ENCODE data around the gene ZSCAN32.

The ZSCAN32 gene

DNA sequence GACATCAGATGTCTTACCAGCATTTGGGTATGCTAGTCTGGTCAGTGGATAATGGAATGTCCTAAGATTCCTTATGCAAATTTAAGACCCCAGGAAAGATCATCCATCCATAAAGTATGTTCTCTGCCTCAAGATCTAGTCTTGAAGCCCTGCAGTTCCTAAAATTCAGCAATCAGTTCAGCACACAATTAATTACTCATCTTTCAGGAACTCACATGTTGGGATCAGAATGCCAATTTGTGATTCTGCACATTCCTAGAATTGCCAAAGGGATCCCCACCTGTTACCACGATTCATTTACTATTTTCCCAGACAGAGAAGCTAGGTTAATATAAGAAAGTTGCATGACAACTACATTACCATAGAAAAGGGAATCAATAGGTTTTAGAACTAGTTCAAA, 41.9 kb downstream of the ZSCAN32 start:
- DNase-seq (ENCODE audit: low read depth in 1 of 2, low spot score in 1 of 2), result no peak

DNA sequence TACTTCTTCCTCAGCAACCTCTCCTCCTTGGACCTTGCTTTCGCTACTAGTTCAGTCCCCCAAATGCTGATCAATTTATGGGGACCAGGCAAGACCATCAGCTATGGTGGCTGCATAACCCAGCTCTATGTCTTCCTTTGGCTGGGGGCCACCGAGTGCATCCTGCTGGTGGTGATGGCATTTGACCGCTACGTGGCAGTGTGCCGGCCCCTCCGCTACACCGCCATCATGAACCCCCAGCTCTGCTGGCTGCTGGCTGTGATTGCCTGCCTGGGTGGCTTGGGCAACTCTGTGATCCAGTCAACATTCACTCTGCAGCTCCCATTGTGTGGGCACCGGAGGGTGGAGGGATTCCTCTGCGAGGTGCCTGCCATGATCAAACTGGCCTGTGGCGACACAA, 44.7 kb downstream of the ZSCAN32 start:
- no peak for DNase-seq (ENCODE audit: low read depth in 1 of 2, low spot score in 1 of 2)

DNA sequence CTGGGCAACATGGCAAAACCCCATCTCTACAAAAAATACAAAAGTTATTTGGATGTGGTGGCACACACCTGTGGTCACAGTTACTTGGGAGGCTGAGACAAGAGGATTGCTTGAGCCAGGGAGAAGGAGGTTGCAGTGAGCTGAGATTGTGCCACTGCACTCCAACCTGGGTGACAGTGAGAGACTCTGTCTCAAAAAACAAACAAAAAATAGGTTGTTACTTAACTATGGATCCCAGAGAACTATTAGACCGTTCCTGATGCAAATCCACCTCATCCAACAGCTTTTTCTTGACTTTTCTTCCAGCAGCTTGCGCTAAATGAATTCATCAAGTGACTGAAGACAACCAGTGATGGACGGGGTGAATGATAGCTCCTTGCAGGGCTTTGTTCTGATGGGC, 45.2 kb downstream of the ZSCAN32 start, which contains the start of gene OR2C1:
TSS of gene OR2C1 (plus strand) at position 301 of the 400 bp plus-strand sequence. CDS start at position 353, 52 bp downstream.
- no peak for DNase-seq (ENCODE audit: low read depth in 1 of 2, low spot score in 1 of 2)

DNA sequence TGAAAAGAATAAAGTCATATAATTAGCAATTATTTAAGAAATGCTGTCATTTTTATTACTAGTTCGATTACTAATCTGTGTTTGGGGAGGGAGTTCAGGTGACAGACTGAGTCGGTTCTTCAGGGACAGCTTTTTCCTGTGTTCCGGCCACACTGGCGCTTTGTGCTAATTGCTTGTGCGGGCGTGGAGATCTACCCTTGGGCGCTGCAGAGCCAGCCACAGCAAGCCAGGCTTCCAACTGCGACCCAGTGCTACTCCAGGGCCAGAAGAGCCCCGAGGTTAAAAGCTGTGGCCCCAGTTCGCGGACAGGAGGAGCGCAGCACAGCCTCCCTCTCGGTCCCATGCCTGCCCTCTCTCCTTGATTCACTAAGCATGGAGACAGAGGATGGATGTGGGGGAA, 51.6 kb downstream of the ZSCAN32 start:
- no peak for DNase-seq (ENCODE audit: low read depth in 1 of 2, low spot score in 1 of 2)

DNA sequence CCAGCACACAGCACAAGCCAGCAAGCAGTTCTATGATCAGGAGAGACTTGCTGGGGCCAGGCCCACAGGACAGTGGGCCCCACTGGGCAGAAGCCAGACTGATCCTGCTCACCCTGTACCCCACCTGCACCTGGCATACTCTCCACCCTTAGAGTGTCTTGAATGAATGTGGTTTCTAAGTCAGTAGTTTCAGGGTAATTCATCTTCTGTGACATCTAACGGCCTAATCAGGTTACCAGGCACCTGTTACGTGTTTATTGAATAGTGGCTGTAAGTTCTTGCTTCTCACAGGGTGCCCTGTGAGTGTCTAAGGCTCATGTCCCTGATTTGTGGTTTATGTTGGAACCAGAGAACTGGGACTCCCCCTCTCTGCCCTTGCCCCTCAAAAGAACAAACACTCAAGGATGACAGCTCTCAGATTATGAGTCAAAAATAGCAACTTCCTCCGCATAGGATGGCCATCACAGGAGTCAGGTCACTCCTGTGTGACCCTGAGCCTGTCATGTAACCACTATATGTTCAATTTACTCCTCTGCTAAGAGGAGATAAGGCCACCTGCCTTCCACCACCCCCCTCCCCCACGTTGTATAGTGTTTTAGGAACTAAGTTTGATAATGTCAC, 52.1 kb downstream of the ZSCAN32 start:
- DNase-seq (ENCODE audit: low read depth in 1 of 2, low spot score in 1 of 2), result no peak

DNA sequence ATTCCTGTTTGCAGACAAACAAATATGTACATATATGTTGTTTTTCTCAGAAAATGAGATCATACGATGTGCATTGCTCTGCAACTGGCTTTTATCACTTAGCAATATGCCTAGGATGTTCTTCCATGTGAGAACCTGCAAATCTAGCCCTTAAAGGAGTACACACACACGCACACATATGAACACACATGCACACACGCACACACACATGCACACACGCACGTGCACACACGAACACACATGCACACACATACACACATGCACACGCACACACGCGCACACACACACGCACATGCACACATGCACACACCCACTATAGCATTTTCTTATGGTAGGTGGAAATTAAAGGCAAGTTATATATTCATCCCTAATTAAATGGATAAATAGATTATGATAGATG, 53.2 kb downstream of the ZSCAN32 start:
- DNase-seq (ENCODE audit: low read depth in 1 of 2, low spot score in 1 of 2), result no peak

DNA sequence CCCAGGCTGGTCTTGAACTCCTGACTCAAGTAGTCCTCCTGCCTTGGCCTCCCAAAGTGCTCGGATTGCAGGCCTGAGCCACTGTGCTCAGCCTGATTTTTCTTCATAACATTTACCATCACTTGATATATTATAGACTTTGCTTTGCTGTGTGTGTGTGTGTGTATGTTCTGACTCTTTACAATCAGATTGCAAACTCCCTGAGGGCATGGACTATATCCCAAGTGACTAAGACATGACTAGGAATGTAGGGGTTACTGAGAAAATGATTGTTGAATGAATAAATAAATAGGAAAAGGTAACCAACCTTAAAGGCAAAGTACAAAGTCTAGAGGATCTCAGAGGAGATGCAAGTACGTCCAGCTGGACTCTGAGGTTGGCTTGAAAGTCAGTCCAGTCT, 54.8 kb downstream of the ZSCAN32 start:
- DNase-seq (ENCODE audit: low read depth in 1 of 2, low spot score in 1 of 2), result no peak

Measured in activated CD4-positive, alpha-beta T cell treated with anti-CD3 and anti-CD28 coated beads, Interleukin-2, amount 50 U/mL, for 24 hours (primary cell).